ENCODE data around the gene FBLN2. TPM values are rescaled to one million over a fixed set of nuclear protein-coding genes. Genes with fewer than 3 reads are reported as not detected.

FBLN2 gene
- polyA plus RNA-seq, 1 donor (not counting 4 experiments of a cell fraction or from before 2014, with no cell fraction given): 0.72 TPM

- H3K4me2 ChIP-seq (ENCODE audit: control insufficient read depth, extremely low read depth, insufficient read depth, low read depth, low read length): no peak overlapping the region
- no peak for TF ChIP-seq EZH2 (IDR thresholded peaks at IDR 0.05; ENCODE audit: low read length)
- TF ChIP-seq CTCF (optimal IDR thresholded peaks at IDR 0.05 in 1 of 3, IDR thresholded peaks at IDR 0.05 in 1 of 3, conservative IDR thresholded peaks at IDR 0.05 in 1 of 3; ENCODE audit: extremely low read depth in 1 of 3, insufficient read depth in 2 of 3, low read length in 3 of 3): no peak
- no peaks in the 10 kb centered on the region for H3K9me1 ChIP-seq (ENCODE audit: control insufficient read depth, extremely low read depth, insufficient read depth, low read length)
- no peak overlapping the region for H3K4me3 ChIP-seq (ENCODE audit: control insufficient read depth in 2 of 3, extremely low read depth in 1 of 3, insufficient read depth in 2 of 3, low read depth in 1 of 3, low read length in 3 of 3)
- H3K9me3 ChIP-seq (ENCODE audit: control insufficient read depth, low read depth, low read length): no peaks in the 10 kb centered on the region
- peaks cover 19% of the 10 kb centered on the region for H3K4me1 ChIP-seq (ENCODE audit: control insufficient read depth, extremely low read depth, insufficient read depth, low read length)
- no peak overlapping the region for H3K27ac ChIP-seq (ENCODE audit: control insufficient read depth, insufficient read depth, low read length)
- no peak overlapping the region for H2AFZ ChIP-seq (ENCODE audit: control insufficient read depth, low read length)
- dilution Hi-C loops (cut with MboI; ENCODE audit: extremely low pct_ligation_motif_present, low sequenced_read_pairs): no loop called here
- H3K36me3 ChIP-seq (ENCODE audit: control insufficient read depth in 2 of 2, extremely low read depth in 1 of 2, insufficient read depth in 2 of 2, low read length in 2 of 2): no peaks in the 10 kb centered on the region
- no peak overlapping the region for H3K9ac ChIP-seq (ENCODE audit: control insufficient read depth, extremely low read depth, insufficient read depth, low read length)
- H3K79me2 ChIP-seq (ENCODE audit: control insufficient read depth, insufficient read depth, low read length): no peaks in the 10 kb centered on the region
- FAIRE-seq (no peak), DNase-seq (ENCODE audit: low read depth, low spot score) (no peak)
- H3K27me3 ChIP-seq (ENCODE audit: control insufficient read depth, extremely low read depth, insufficient read depth, low read length): no peaks in the 10 kb centered on the region
- no peaks in the 10 kb centered on the region for H4K20me1 ChIP-seq (ENCODE audit: control insufficient read depth, extremely low read depth, insufficient read depth, low read length)
Observed at GRCh38 chr3:13581485-13582365, 32.8 kb downstream of the FBLN2 start.

GRCh38 chr3:13582366-13583250 is 33.7 kb downstream of the FBLN2 start:
- H4K20me1 ChIP-seq (ENCODE audit: control insufficient read depth, extremely low read depth, insufficient read depth, low read length): no peaks in the 10 kb centered on the region
- no peaks in the 10 kb centered on the region for H3K27me3 ChIP-seq (ENCODE audit: control insufficient read depth, extremely low read depth, insufficient read depth, low read length)
- H3K9me1 ChIP-seq (ENCODE audit: control insufficient read depth, extremely low read depth, insufficient read depth, low read length): no peaks in the 10 kb centered on the region
- H3K9me3 ChIP-seq (ENCODE audit: control insufficient read depth, low read depth, low read length): no peaks in the 10 kb centered on the region
- no peaks in the 10 kb centered on the region for H3K79me2 ChIP-seq (ENCODE audit: control insufficient read depth, insufficient read depth, low read length)
- no peak overlapping the region for H2AFZ ChIP-seq (ENCODE audit: control insufficient read depth, low read length)
- H3K36me3 ChIP-seq (ENCODE audit: control insufficient read depth in 2 of 2, extremely low read depth in 1 of 2, insufficient read depth in 2 of 2, low read length in 2 of 2): no peaks in the 10 kb centered on the region
- FAIRE-seq (no peak), DNase-seq (ENCODE audit: low read depth, low spot score) (no peak)
- no peak overlapping the region for H3K27ac ChIP-seq (ENCODE audit: control insufficient read depth, insufficient read depth, low read length)
- TF ChIP-seq CTCF (optimal IDR thresholded peaks at IDR 0.05 in 1 of 3, IDR thresholded peaks at IDR 0.05 in 1 of 3, conservative IDR thresholded peaks at IDR 0.05 in 1 of 3; ENCODE audit: extremely low read depth in 1 of 3, insufficient read depth in 2 of 3, low read length in 3 of 3) (no peak), EZH2 (IDR thresholded peaks at IDR 0.05; ENCODE audit: low read length) (no peak)
- no peak overlapping the region for H3K4me3 ChIP-seq (ENCODE audit: control insufficient read depth in 2 of 3, extremely low read depth in 1 of 3, insufficient read depth in 2 of 3, low read depth in 1 of 3, low read length in 3 of 3)
- H3K4me1 ChIP-seq (ENCODE audit: control insufficient read depth, extremely low read depth, insufficient read depth, low read length): peaks cover 19% of the 10 kb centered on the region
- dilution Hi-C loops (cut with MboI; ENCODE audit: extremely low pct_ligation_motif_present, low sequenced_read_pairs): no loop called here
- H3K9ac ChIP-seq (ENCODE audit: control insufficient read depth, extremely low read depth, insufficient read depth, low read length): no peak overlapping the region
- H3K4me2 ChIP-seq (ENCODE audit: control insufficient read depth, extremely low read depth, insufficient read depth, low read depth, low read length): no peak overlapping the region

All from keratinocyte (primary cell).